HG02763 (cell line): ENCODE measurements around the gene SLCO2B1.

Source experiments
- ATAC-seq: cut with Tn5 transposase; IDR thresholded peaks from one replicate; pipeline ENCODE4 v1.9.1; 2021; ENCODE audit warnings: mild to moderate bottlenecking, moderate library complexity; ENCODE audit not compliant: unreplicated experiment

SLCO2B1 gene

DNA sequence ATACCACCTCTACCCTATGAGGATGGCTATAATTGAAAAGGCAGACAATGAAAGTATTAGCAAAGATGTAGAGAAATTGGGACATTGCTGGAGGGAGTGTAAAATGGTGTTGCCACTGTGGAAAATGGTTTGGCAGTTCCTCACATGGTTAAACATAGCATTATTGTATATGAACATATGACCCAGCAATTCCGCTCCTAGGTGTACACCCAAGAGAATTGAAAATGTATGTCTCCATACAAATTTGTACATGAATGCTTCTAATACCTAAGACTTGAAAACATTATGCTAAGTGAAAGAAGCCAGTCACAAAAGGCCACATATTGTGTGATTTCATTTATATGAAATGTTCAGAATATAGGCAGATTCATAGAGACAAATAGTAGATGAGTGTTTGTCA lies 10.0 kb downstream of the SLCO2B1 start:
- ATAC-seq: no peak

DNA sequence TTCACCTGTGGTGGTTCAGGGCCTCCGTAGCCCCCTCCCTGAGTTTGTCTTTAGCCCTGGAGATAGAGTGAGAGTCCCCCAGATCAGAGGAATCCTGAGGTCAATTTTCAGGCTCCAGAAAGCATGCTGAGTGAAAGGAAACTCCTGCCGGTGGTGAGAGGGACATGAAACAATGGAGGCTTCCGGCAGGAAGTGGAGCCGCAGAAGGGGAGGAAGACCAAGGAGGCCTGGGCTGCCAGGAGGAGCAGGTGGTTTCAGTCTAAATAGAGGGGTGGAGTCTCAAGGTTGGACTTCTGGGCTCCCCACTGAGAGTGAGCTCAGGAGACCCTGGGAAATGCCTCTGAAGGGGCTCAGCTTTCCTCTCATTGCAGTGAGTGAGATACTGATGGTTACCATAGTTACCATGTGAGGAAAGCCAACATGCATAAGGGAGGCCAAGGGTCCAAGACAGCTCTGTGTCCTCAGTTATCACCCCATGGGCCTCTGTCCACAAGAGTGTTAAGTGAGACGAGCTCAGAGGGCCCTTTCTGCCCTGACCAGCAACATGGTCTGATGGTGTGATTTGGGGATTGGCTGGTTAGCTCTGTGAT lies 10.7 kb downstream of the SLCO2B1 start:
- no peak for ATAC-seq

DNA sequence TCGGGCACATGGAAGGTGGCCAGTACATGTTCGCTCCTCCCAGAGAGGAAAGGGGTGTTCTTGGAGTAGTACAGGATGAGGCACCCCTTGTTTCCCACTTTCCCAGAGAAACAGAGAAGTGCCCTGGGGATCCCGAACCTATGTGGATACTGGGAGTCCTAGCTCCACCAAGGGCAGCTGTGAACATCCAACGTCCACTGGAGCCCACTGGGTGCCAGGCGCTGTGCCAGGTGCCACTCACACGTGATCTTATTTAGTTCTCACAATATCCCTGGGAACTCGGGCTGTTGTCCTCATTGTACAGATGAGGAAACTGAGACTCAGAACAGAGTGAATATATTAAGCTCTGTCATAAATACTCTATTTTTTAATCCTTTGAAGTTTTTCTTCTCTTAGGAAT lies 12.0 kb downstream of the SLCO2B1 start:
- ATAC-seq: no peak

DNA sequence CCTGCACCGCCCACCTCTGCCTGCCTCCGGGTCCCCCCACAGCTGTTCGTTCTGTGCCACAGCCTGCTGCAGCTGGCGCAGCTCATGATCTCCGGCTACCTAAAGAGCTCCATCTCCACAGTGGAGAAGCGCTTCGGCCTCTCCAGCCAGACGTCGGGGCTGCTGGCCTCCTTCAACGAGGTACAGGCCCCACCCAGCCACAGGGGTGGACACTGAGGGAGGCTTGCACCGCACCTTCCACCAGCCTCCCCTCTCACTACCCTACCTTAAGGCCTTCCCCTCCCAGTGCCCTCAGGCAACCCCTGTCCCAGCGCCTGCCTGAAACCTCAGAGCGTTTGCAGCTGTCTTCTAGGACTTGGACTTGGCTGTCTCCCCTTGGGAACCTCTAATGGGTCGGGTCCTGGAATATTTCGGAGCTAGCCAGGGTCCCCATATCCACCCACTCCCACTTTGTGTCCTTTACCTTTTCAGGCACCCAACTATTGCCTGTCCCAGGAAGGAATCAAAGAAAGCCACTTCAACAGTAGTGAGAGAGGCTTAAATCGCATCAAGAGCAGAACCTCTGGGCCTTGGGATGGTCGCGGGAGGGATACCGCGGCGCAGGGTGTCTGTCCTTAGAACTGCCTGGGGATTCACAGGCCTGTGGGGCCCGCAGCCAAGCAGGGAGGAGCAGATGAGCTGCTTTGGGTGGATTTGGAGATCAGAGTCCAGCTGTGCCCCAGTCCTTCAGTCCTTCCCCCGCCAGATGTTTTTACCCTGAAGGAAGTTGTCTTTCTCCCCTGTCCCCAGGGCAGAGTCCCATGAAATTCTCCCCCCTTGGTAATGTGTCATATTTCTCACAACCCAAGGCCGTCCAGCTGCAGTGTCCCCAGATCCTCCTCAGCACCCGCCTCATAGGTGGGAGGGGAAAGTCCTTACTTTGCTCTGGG lies 13.3 kb downstream of the SLCO2B1 start:
- ATAC-seq: no peak

DNA sequence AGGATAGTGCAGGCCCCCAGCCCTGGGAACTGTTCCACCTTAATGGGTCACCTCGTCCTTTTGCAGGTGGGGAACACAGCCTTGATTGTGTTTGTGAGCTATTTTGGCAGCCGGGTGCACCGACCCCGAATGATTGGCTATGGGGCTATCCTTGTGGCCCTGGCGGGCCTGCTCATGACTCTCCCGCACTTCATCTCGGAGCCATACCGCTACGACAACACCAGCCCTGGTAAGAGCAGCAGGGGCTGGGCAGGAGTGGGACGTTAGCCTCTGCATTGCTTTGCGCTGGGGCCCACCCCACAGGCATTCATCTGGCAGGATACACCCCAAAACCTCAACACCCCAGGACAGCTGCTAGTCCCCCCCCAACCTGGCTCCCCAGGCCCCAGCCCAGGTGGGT lies 14.8 kb downstream of the SLCO2B1 start:
- no peak for ATAC-seq

DNA sequence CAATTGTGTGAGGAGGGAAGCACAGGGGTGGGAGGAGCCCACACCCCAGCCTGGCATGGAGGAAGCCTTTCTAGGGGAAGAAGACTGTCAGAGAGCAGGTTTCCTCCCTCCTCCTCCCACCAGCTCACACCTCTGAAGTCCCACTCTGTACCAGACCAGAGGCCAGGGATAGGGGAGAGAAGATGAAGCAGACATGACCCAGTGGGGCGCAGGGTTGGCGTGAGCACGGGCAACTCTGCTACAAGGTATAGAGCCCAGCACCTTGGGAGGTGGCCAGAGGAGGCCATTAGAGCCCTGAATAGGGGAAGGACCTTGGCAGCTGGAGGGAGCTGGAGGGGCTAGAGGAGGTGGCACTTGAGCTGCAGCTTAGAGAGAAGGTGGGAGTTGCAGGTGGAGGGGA lies 15.9 kb downstream of the SLCO2B1 start:
- no peak for ATAC-seq

DNA sequence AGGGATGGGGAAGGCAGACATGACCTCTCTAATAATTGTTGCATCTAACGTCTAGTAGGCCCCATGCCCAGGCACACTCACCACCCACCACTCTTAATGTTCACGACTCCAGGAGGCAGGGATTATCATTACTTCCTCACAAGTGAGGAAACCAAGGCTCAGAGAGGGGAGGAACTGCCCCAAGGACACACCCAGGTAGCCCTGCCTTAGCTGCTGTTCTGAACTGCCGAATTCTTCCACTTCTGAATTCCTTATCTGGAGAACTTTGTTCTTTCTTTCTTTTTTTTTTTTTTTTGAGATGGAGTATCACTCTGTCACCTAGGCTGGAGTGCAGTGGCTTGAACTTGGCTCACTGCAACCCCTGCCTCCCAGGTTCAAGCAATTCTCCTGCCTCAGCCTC lies 16.7 kb downstream of the SLCO2B1 start:
- no peak for ATAC-seq

DNA sequence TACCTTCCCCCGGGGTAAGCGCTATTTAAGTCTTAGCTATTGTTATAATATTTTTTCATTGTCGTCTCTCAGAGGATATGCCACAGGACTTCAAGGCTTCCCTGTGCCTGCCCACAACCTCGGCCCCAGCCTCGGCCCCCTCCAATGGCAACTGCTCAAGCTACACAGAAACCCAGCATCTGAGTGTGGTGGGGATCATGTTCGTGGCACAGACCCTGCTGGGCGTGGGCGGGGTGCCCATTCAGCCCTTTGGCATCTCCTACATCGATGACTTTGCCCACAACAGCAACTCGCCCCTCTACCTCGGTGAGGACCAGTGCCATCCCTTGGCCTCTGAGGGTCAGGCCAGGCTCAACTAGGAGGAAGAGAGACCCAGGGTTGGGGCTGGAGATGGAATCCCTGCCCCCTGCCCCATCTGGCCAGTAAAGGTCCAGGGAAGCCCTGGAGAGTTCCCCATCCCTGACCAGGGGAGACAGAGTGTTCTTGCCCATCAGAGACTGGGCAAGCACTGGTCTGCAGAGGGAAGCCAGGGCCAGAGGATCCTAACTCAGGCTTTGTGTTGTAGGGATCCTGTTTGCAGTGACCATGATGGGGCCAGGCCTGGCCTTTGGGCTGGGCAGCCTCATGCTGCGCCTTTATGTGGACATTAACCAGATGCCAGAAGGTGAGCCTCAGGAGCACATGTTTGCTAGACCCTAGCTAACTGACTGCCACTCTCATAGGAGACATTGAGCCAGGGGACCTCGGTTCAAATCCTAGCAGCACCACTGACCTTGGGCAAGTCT lies 18.4 kb downstream of the SLCO2B1 start:
- ATAC-seq: no peak

DNA sequence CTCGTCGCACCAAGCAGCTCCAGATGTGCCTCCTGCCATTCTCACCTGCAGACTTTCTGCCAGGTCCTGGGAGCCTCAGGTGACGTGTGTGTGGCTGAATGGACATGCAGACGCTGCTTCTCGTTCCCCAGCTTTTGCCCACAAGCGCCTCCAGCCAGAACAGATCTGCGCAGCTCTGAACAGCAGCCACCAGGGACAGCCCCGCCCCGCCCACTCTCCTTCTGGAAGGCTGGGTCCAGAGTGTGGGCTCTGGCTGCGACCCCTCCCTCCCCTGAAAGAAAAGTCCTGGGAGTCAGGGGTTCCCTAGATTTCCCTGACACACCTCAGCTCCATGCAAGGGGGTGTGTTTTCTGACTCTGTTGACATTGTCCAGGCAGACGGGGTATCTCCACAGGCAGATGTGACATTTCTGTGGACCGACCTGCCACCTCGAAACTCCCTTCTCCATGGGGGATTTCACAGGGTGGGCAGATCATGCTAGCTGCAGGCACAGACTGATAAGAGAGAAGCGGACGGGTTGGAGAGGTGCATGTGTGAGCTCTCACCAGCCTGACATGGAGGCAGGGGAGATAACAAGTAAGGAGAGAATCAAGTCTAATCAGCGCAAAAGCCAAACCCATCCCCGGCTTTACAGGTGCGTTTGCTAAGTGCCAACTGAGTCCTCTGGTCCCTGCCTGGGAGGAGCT lies 19.8 kb downstream of the SLCO2B1 start:
- ATAC-seq: no peak

DNA sequence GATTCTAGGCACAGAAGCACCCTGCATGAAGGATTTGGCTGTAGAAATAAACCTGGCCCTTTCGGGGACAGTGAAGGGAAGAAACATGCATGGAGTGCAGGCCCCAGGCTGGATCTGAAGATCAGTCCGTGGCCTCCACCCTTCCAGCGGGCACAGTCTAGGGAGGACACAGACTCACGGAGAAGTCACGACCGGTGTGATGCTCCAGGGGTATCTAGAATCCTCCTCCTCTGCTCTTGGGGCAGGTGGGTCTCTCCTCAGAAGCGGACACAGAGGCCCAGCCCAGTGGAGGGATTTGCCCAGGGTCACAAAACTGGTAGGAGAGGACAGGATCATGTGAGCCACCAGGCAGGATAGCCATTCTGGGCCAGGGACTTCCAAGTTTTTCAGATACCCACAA lies 22.4 kb downstream of the SLCO2B1 start:
- ATAC-seq: no peak

DNA sequence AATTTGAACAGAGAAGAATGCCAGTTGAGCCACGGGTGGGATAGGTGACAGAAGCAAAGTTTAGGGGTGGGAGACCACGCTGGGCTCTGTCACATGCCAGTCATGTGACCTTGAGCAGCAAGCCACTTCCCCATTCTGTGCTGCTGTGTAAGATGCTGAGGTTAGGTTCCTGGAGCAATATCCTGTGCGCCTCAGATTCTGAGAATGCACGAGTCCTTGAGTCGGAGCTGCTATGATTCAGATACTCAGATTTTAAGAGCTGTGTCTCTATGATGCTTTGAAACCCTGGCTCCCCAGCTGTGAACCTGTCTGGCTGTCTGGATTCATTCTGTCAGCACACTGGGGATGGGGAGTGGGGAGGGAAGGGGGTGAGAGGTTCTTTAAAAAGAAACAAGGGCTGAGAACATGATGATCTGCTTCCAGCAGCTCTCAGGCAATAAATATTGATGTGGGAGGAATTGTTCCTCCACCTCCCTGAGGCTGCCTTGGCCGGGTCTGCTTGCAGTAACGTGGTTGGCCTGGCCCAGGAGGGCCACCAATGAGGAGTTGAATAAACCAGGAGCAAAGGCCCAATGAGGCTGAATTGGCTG lies 24.0 kb downstream of the SLCO2B1 start:
- ATAC-seq: no peak

DNA sequence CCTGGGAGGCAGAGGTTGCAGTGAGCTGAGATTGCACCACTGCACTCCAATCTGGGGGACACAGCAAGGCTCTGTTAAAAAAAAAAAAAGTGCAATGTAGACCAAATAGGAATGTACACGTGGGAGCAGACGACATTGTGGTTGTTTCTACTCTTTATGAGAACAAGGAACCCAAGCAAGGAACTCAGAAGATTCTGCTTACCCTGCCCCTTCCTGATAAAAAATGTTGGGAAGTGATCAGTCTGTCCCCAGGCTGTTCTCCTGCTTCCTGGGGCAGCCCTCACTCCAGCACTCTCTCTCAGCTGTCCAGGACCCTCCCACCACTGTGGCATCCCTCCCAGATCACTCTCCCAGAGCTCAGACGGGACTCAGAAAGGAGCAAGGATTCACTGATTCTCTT lies 31.8 kb downstream of the SLCO2B1 start:
- ATAC-seq: no peak

DNA sequence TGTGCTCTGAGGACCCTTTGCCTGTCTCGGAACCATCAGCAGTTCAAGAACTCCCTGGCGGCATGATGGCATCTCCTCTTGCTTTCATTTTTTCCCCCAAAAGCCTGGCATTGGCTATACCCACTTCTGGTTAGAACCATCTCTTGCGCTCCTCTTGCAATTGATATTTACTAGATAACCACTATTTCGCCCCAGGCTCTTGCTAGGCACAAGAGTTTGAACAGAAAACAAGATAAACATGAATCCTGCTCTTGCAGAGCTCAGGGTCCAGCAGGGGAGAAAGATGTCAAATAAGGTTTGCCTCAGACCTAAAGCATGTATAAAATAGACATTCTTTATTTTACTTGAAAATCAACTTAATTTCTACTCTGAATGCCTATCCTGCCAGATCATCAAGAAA lies 33.1 kb downstream of the SLCO2B1 start:
- ATAC-seq: no peak

DNA sequence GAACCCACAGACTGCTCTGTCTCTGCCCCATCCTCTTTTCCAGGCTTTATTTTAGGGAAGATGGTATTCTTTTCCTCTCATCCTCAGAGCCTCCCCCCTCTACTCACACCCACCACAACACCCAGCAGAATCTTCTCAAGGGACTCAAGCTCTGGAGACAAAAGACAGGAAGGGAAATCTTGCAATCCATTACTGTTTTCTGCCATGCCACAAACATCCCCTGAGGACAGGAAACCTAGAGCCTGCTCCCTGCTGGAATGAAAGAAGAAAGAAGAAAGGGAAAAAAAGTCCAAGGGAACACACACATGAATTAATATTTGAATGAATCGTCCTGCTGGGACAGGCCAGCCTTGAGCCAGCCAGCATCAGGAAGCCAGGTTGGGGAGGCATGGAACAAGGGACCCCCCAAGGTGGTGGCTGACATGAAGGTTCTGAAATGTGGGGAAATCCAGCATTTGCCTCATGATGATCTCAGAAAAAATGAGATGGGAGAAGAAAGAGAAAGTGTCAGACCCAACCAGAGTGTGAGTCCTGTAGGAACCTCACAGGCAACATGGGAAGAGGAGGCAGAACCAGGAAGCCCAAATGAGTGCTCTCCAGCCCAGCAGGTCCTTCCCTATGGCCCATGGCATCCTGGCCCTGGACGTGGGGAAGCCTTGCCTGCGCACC lies 34.0 kb downstream of the SLCO2B1 start:
- ATAC-seq: no peak

DNA sequence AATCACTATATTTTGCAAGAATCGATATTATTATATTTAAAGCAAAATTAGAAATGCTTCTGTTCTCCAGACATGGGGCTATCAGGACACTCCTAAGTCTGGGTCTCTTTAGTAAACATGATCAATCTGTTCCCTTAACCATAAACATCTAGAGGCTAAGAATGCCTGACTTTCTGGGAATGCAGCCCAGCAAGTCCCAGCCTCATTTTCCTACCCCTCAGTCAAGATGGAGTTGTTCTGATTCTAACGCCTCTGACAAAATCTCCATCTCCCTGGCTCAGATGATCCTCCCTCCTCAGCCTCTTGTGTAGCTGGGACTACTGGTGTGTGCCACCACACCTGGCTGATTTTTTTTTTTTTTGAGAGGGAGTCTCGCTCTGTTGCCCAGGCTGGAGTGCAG lies 35.0 kb downstream of the SLCO2B1 start:
- no peak for ATAC-seq

DNA sequence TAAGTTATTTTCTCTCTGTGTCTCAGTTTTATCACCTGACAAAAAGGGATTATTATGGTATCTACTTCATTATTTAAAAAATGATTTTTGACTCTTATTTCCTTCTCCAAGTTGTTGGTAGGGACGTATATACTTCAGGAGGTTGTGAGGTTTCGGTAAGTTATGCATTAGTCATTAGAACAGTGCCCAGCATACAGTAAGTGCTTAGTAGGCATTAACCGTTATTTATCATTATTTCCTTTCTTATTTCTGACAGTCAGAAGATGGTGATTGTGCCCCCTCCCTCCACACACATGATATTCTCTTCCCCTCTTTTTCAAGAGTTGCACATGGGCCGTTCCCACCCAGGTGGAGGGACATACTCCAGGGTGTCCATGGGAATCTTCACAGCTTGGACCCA lies 36.1 kb downstream of the SLCO2B1 start:
- no peak for ATAC-seq

DNA sequence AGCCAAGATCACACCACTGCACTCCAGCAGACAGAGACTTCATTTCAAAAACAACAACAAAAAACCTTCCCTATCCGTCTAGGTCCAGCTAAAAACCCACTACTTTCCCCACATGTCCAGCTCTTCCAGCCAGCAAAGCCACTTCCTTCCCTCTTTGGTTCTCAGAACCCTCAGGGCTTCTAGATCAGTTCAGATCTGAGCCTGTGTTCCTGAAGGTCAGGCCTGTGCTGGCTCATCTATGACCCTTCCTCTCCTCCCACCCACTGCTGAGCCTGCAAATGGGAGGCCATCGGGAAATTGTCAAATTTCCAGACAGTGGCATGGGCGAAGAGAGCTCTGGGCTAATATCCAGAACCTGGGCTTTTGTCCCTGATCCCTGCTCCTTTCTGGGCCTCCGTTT lies 37.8 kb downstream of the SLCO2B1 start:
- ATAC-seq: no peak

DNA sequence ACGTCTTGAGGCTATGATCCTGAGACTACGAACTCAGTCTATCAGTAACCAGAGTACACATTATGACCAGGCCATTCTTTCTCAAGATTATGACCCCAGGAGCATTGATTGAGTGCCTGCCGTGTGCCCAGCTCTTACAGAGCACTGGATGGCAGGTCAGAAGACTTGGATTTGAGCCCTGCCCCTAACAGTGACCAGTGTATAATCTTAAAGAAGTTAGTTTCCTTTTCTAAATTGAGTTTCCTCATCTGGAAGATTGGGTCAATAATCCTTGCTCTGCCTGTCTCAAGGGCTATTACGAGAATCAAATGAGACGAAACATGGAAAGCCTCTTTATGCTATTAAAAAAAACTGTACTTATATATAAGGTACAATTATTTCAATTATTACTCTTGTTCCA lies 38.2 kb downstream of the SLCO2B1 start:
- ATAC-seq: no peak

DNA sequence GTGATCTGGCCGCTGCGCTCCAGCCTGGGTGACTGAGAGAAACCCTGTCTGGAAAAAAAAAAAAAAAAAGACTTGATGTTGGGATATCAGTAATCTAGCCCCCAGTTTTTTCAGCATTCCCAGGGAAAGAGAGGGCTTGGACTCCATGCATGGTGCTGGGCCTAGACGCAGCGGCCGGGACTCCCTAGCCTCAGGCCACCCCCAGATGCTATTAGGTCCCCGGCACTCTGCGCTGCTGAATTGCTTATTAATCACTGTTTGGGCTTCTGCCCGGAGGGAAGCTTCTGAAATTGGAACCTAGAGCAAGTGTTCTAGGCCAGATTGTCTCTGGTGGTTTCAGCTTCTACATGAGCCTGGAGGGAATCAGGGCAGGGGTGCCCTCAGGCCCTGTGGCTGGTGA lies 39.0 kb downstream of the SLCO2B1 start:
- ATAC-seq: no peak

DNA sequence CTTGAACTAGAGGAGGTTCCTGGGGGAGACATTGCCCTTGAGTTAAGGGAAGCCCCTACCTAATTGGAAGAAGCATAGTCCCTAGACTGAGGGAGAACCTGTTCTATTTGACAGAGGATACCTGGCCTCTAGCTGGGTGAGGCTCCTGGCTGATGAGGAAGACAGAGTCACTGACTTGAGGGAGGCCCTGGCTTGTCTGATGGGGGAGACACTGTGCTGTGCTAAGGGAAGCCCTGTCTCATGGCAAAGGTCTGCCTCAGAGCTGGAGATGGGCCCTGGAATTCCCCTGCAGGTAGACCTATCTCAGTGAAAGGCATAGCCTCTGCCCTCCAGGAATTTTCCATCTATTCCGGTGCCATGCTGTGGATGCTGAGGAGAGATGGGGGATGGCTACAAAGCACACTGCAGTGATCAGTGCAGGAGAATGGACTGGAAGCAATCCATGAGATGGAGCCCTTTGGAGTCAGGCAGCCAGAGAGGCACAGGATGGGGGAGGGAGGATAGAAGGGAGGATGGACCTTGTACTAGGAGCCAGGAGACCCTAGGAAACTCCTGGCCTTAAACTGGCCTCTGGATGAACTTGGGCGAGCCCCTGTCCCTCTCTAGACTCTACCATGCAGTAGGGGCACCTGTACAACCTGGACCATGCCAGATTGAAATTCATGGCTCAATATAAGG lies 39.9 kb downstream of the SLCO2B1 start:
- ATAC-seq: no peak
